HepG2 (cell line): Measurements from ENCODE around the gene ARHGEF12. TPM values are rescaled to one million over a fixed set of nuclear protein-coding genes. Genes with fewer than 3 reads are reported as not detected.

ENCODE experiments used
- ATAC-seq: fragments of 200-7000 bp; cut with Tn5 transposase; 3 replicates; pipeline ENCODE4 v1.9.1; 2020; ENCODE audit warnings: mild to moderate bottlenecking, moderate library complexity
- BruUV-seq: library from RNA; stranded (reverse); fragments of 400-500 nt; replicated peaks from 2 replicates; lab custom pipeline; 2021; lab: Mats Ljungman, UMichigan
- CTCF ChIA-PET: fragments of 300-600 bp; formaldehyde crosslinking; extraction: SDS; loops from one replicate; lab custom pipeline; 2021; ENCODE audit warnings: low total read pairs, inconsistent platforms, low intra/inter-chr PET ratio; lab: Yijun Ruan, JAX
- POLR2A ChIA-PET: fragments of 350-600 bp; sonication (Branson Sonifier 250); formaldehyde crosslinking; loops from one replicate; lab custom pipeline; 2020; ENCODE audit warnings: antibody characterized with exemption, inconsistent platforms; lab: Yijun Ruan, JAX
- DNase-seq: peaks from one replicate; pipeline ENCODE4 v3.0.0-alpha.2; 2015; ENCODE audit warnings: low spot score
- FAIRE-seq: peaks from 3 replicates; lab custom pipeline; 2011; peaks lifted over from hg19 to GRCh38; lab: Jason Lieb, UNC
- H2AFZ ChIP-seq: one replicate; pipeline ENCODE4 v1.6.1; 2011; ENCODE audit warnings: low read length, inconsistent platforms
- H3K27ac ChIP-seq: fragments of 300-600 bp; 3 replicates; pipeline ENCODE4 v1.8.0; 2011; ENCODE audit warnings: mixed run types, mild to moderate bottlenecking, mixed read lengths, low read length, inconsistent platforms; ENCODE audit not compliant: insufficient read depth; ENCODE audit errors: extremely low read length
- H3K27me3 ChIP-seq, 2 experiments: fragments of 200-600 bp in 1 of 2; 2 replicates in 1 of 2; 3 replicates in 1 of 2; pipeline versions ENCODE4 v1.6.0 to v1.8.0; 2011; ENCODE audit warnings: low read length in 2 of 2, mild to moderate bottlenecking in 2 of 2, moderate library complexity in 2 of 2, inconsistent platforms in 1 of 2; ENCODE audit not compliant: insufficient read depth in 2 of 2, control insufficient read depth in 1 of 2
- H3K36me3 ChIP-seq, 2 experiments: fragments of 200-600 bp in 1 of 2; replicated peaks in 1 of 2; 2 replicates in 1 of 2; 3 replicates in 1 of 2; pipeline versions ENCODE4 v1.5.1 to v1.8.0; 2011; ENCODE audit warnings: low read length in 2 of 2, inconsistent platforms in 1 of 2; ENCODE audit not compliant: insufficient read depth in 2 of 2, control insufficient read depth in 1 of 2
- H3K4me1 ChIP-seq: 2 replicates; pipeline ENCODE4 v1.5.1; 2012; ENCODE audit warnings: low read length, inconsistent platforms; ENCODE audit not compliant: insufficient read depth
- H3K4me2 ChIP-seq: 2 replicates; pipeline ENCODE4 v1.6.0; 2011; ENCODE audit warnings: low read depth, low read length, inconsistent platforms
- H3K4me3 ChIP-seq, 3 experiments: fragments of 200-600 bp in 1 of 3; sonication (generic), shearing (Covaris generic) in 1 of 3; replicated peaks in 1 of 3; 2 replicates each; pipeline ENCODE4 v1.5.1; 2011 to 2016; ENCODE audit warnings: low read length in 3 of 3, inconsistent platforms in 2 of 3, low read depth in 2 of 3, mild to moderate bottlenecking in 2 of 3, control low read depth in 1 of 3, mixed read lengths in 1 of 3; ENCODE audit not compliant: insufficient read depth in 1 of 3
- H3K79me2 ChIP-seq: one replicate; pipeline ENCODE4 v1.6.1; 2011; ENCODE audit warnings: low read length, inconsistent platforms; ENCODE audit not compliant: insufficient read depth
- H3K9ac ChIP-seq: 2 replicates; pipeline ENCODE4 v1.6.0; 2011; ENCODE audit warnings: mild to moderate bottlenecking, low read depth, low read length, inconsistent platforms; ENCODE audit not compliant: insufficient read depth
- H3K9me3 ChIP-seq: 2 replicates; pipeline ENCODE4 v1.5.1; 2012; ENCODE audit warnings: mild to moderate bottlenecking, low read length
- H4K20me1 ChIP-seq: 2 replicates; pipeline ENCODE4 v1.6.0; 2011; ENCODE audit warnings: inconsistent platforms, mild to moderate bottlenecking, low read length, moderate library complexity; ENCODE audit not compliant: insufficient read depth
- ATRX ChIP-seq: sonication (generic); formaldehyde crosslinking; IDR thresholded peaks from 2 replicates; pipeline ENCODE4 v1.4.0; 2020; ENCODE audit warnings: missing genetic modification reagents, borderline replicate concordance
- DR1 ChIP-seq: sonication (generic); formaldehyde crosslinking; IDR thresholded peaks from 2 replicates; pipeline ENCODE4 v1.8.0; 2021; ENCODE audit warnings: mild to moderate bottlenecking, missing genetic modification reagents, inconsistent platforms
- EED ChIP-seq: sonication (generic); formaldehyde crosslinking; IDR thresholded peaks from 2 replicates; pipeline ENCODE4 v1.5.0; 2020; ENCODE audit warnings: mild to moderate bottlenecking, missing genetic modification reagents
- HMG20A ChIP-seq: IDR thresholded peaks from 2 replicates; pipeline ENCODE4 v1.6.1; 2016; ENCODE audit warnings: borderline replicate concordance
- KLF16 ChIP-seq, 2 experiments: sonication (generic) in 1 of 2; formaldehyde crosslinking in 1 of 2; IDR thresholded peaks; 2 replicates each; pipeline versions ENCODE4 v1.6.1 to v1.8.0; 2016 to 2023; ENCODE audit warnings: missing genetic modification reagents in 2 of 2, missing compliant biosample characterization in 1 of 2
- KMT2B ChIP-seq: IDR thresholded peaks from 2 replicates; pipeline ENCODE4 v1.6.1; 2016; ENCODE audit warnings: missing genetic modification reagents, missing compliant biosample characterization
- MED1 ChIP-seq: sonication (generic); formaldehyde crosslinking; IDR thresholded peaks from 2 replicates; pipeline ENCODE4 v1.4.0; 2020; ENCODE audit warnings: missing genetic modification reagents
- MTA1 ChIP-seq: sonication (generic); formaldehyde crosslinking; IDR thresholded peaks from 2 replicates; pipeline ENCODE4 v1.4.0; 2020; ENCODE audit warnings: missing genetic modification reagents, mild to moderate bottlenecking, borderline replicate concordance
- NCOA2 ChIP-seq: sonication (generic); formaldehyde crosslinking; IDR thresholded peaks from 2 replicates; pipeline ENCODE4 v1.8.0; 2022; ENCODE audit warnings: inconsistent platforms
- STAT5B ChIP-seq: sonication (generic); formaldehyde crosslinking; IDR thresholded peaks from 2 replicates; pipeline ENCODE4 v1.4.0; 2020; ENCODE audit warnings: missing genetic modification reagents
- ZNF138 ChIP-seq: sonication (generic); formaldehyde crosslinking; IDR thresholded peaks from 2 replicates; pipeline ENCODE4 v1.5.0; 2020; ENCODE audit warnings: mild to moderate bottlenecking, low read depth, missing genetic modification reagents
- ZNF20 ChIP-seq: sonication (generic); formaldehyde crosslinking; IDR thresholded peaks from 2 replicates; pipeline ENCODE4 v1.4.0; 2020; ENCODE audit warnings: mild to moderate bottlenecking, moderate library complexity, missing genetic modification reagents
- ZNF225 ChIP-seq: sonication (generic); formaldehyde crosslinking; IDR thresholded peaks from 2 replicates; pipeline ENCODE4 v1.4.0; 2020; ENCODE audit warnings: mild to moderate bottlenecking, missing genetic modification reagents
- ZNF234 ChIP-seq: sonication (generic); formaldehyde crosslinking; conservative IDR thresholded peaks from 2 replicates; pipeline ENCODE4 v1.5.1; 2020; ENCODE audit warnings: mild to moderate bottlenecking, missing genetic modification reagents
- ZNF552 ChIP-seq: sonication (generic); formaldehyde crosslinking; IDR thresholded peaks from 2 replicates; pipeline ENCODE4 v1.9.0; 2022; ENCODE audit warnings: missing genetic modification reagents, mild to moderate bottlenecking, borderline replicate concordance
- ZNF792 ChIP-seq: IDR thresholded peaks from 2 replicates; pipeline ENCODE4 v1.6.1; 2016
- WGBS: methylation state at CpG from one replicate; pipeline ENCODE4 v1.1.6; 2017; ENCODE audit warnings: low lambda C conversion rate; 5-methylcytosine and 5-hydroxymethylcytosine counted together
- in situ Hi-C: cut with HindIII; loops from 2 replicates; pipeline ENCODE4 v1.10.0; 2017; ENCODE audit warnings: low pct_unique_long_range_greater_than_20kb; ENCODE audit not compliant: extremely low pct_ligation_motif_present
- intact Hi-C: fragments of 100-400 bp; cut with micrococcal nuclease; formaldehyde crosslinking; loops from one replicate; pipeline ENCODE4 v1.10.0; 2022; ENCODE audit not compliant: unreplicated experiment
- polyA plus RNA-seq, 8 experiments: library from polyadenylated mRNA; depleted of rRNA in 3 of 8; stranded (reverse) in 7 of 8; unstranded in 1 of 8; fragments of >200 nt; fragmentation: Illumina TruSeq in 4 of 8; extraction: Trizol in 4 of 8; gene quantifications; 2 replicates each; pipeline versions ENCODE4 v1.2.1 to v1.2.3, GENCODE V29; 2011 to 2016; ENCODE audit warnings: low read depth in 4 of 8, missing spikeins in 1 of 8, mixed read lengths in 1 of 8; ENCODE audit not compliant: insufficient read depth in 1 of 8
- total RNA-seq, 5 experiments: library from RNA; depleted of rRNA; stranded (reverse); fragments of >200 nt; fragmentation: Illumina TruSeq; extraction: Trizol; gene quantifications; 2 replicates each; pipeline ENCODE4 v1.2.3, GENCODE V29; 2016; ENCODE audit warnings: low read depth in 1 of 5
- TF ChIP-seq, protein P1 (sequence below): IDR thresholded peaks from 2 replicates; pipeline ENCODE4 v1.6.1; 2016; ENCODE audit warnings: low read depth

Gene ARHGEF12
- total and polyA plus RNA-seq, 2 of the 13 experiments (the other 11 are each of a cell fraction or from before 2014, with no cell fraction given): 17.9 to 54.4 TPM

DNA sequence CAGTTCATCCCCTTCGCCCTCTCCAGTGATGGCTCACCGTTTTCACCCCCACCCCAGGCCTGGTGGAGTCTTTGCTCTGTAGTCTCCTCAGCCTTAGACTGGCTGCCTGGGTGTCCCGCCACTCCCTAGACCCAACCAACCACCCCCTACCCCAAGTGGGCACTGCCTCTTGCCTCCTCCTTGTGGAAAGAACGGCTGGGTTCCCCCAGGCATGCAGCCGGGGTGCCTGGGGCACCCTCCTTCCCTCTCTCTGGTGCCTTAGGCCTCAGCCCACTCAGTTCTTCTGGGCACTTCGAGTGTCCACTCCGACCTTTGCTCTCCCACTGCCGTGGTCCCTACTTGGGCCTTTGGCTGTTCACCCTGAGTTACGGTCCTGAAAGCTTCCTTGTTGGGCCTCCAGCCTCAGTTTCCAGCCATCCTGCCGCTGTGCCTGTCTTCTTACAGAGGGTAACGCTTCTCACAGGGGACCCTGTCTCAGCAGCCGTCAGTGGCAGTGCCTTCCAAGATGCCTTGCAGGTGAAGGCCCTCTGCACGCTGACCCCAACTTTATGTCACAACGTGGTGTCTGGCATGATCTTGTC is 178.4 kb downstream of the ARHGEF12 start:
- 47% methylated on average over 11 of the region's 14 CpGs for WGBS
- no peaks in the 10 kb centered on the region for H3K36me3 ChIP-seq
- intact Hi-C loops (loop anchor here (10.0 kb wide), 2 partner anchors 290 to 410 kb away; no protein-coding TSS in a partner anchor), in situ Hi-C loops (loop anchor here (5.0 to 10.0 kb wide), 3 partner anchors 173 to 438 kb away; no protein-coding TSS in a partner anchor)
- ChIA-PET POLR2A (no interaction called here), CTCF (no interaction called here)
- no peak overlapping the region for H3K9ac ChIP-seq
- peaks cover 16% of the 10 kb centered on the region for H3K4me1 ChIP-seq
- no peak overlapping the region for H2AFZ ChIP-seq
- H3K4me2 ChIP-seq: no peak overlapping the region
- DNase-seq: no peak
- no peaks in the 10 kb centered on the region for H4K20me1 ChIP-seq
- peaks cover 6 to 74% of the 10 kb centered on the region in 2 experiments for H3K27me3 ChIP-seq
- no peak overlapping the region for H3K4me3 ChIP-seq
- no peaks in the 10 kb centered on the region for H3K79me2 ChIP-seq
- no peak overlapping the region for H3K27ac ChIP-seq
- TF ChIP-seq ATRX (no peak), ZNF792 (CRISPR knock-in tag) (no peak), MTA1 (CRISPR knock-in tag) (no peak), KLF16 (CRISPR knock-in tag; IDR thresholded peaks at IDR 0.05) (no peak), KMT2B (CRISPR knock-in tag) (no peak), ZNF20 (no peak), DR1 (CRISPR knock-in tag) (no peak), ZNF225 (CRISPR knock-in tag) (no peak), ZNF552 (no peak), HMG20A (no peak), ZNF234 (CRISPR knock-in tag) (no peak), ZNF138 (CRISPR knock-in tag) (no peak), STAT5B (CRISPR knock-in tag) (no peak), NCOA2 (CRISPR knock-in tag) (no peak), EED (no peak), MED1 (CRISPR knock-in tag) (no peak)
- TF ChIP-seq, protein P1, sequence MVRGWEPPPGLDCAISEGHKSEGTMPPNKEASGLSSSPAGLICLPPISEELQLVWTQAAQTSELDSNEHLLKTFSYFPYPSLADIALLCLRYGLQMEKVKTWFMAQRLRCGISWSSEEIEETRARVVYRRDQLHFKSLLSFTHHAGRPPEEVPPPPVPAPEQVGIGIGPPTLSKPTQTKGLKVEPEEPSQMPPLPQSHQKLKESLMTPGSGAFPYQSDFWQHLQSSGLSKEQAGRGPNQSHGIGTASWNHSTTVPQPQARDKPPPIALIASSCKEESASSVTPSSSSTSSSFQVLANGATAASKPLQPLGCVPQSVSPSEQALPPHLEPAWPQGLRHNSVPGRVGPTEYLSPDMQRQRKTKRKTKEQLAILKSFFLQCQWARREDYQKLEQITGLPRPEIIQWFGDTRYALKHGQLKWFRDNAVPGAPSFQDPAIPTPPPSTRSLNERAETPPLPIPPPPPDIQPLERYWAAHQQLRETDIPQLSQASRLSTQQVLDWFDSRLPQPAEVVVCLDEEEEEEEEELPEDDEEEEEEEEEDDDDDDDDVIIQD (CRISPR knock-in tag): no peak
- FAIRE-seq: no peak
- no TSS peak for BruUV-seq
- no peak for ATAC-seq
- no peaks in the 10 kb centered on the region for H3K9me3 ChIP-seq
